ENCODE measurements around the gene PSME2.
A peak's percentile ranks its signal among the peaks of the same experiment; 100 is the strongest.

The PSME2 gene

GRCh38 chr14:24093901-24094840 is 52.2 kb downstream of the PSME2 start, which contains the start of gene PCK2:
Gene PCK2, plus strand, starts transcription at chr14:24094311. Its CDS starts 95 bp downstream, at chr14:24094406.
- TF ChIP-seq, protein P1, sequence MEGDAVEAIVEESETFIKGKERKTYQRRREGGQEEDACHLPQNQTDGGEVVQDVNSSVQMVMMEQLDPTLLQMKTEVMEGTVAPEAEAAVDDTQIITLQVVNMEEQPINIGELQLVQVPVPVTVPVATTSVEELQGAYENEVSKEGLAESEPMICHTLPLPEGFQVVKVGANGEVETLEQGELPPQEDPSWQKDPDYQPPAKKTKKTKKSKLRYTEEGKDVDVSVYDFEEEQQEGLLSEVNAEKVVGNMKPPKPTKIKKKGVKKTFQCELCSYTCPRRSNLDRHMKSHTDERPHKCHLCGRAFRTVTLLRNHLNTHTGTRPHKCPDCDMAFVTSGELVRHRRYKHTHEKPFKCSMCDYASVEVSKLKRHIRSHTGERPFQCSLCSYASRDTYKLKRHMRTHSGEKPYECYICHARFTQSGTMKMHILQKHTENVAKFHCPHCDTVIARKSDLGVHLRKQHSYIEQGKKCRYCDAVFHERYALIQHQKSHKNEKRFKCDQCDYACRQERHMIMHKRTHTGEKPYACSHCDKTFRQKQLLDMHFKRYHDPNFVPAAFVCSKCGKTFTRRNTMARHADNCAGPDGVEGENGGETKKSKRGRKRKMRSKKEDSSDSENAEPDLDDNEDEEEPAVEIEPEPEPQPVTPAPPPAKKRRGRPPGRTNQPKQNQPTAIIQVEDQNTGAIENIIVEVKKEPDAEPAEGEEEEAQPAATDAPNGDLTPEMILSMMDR (IDR thresholded peaks at IDR 0.05; ENCODE audit: low read depth, low read length) = no peak
- peak within 1 kb of the TSS; percentile 64 to 84 for H3K4me3 ChIP-seq (replicated peaks in 1 of 2; ENCODE audit: low read depth in 2 of 2, low read length in 2 of 2)
- peak; percentile 88 to 91 for DNase-seq (ENCODE audit: low read depth in 2 of 2)
